GM12892 (cell line): ENCODE results near the gene SPTLC3.

Experiments
- POLR2A ChIP-seq: IDR thresholded peaks from 2 replicates; pipeline ENCODE4 v1.6.1; 2011; ENCODE audit warnings: low read depth, low read length, control low read depth
- POLR2AphosphoS5 ChIP-seq: IDR thresholded peaks from 2 replicates; pipeline ENCODE4 v1.6.1; 2011; ENCODE audit warnings: low read depth, low read length, control low read depth

- TF ChIP-seq POLR2A = no peak
- no peak for TF ChIP-seq POLR2AphosphoS5
Measured at GRCh38 chr20:13158369-13158768, 149.6 kb downstream of the SPTLC3 start.
